Muscle layer of colon (tissue), 2 donors: ENCODE measurements around the gene ATP9B.

ENCODE experiments used
- H3K27ac ChIP-seq: one replicate; pipeline ENCODE4 v1.7.0; 2013; ENCODE audit warnings: low read depth, mild to moderate bottlenecking, low read length, moderate library complexity
- H3K27me3 ChIP-seq, 2 donors: one replicate each; pipeline ENCODE4 v1.7.0; 2013; ENCODE audit warnings: low read length in 2 of 2, mild to moderate bottlenecking in 2 of 2; ENCODE audit not compliant: insufficient read depth in 2 of 2, control insufficient read depth in 1 of 2
- H3K36me3 ChIP-seq: one replicate; pipeline ENCODE4 v1.7.0; 2013; ENCODE audit warnings: mild to moderate bottlenecking, low read length; ENCODE audit not compliant: insufficient read depth
- H3K4me1 ChIP-seq: one replicate; pipeline ENCODE4 v1.7.0; 2013; ENCODE audit warnings: mild to moderate bottlenecking, low read length; ENCODE audit not compliant: insufficient read depth
- H3K4me3 ChIP-seq, 2 donors: one replicate each; pipeline ENCODE4 v1.7.0; 2013; ENCODE audit warnings: low read length in 2 of 2, low read depth in 1 of 2, mild to moderate bottlenecking in 1 of 2, moderate library complexity in 1 of 2
- H3K9ac ChIP-seq: one replicate; pipeline ENCODE4 v1.7.0; 2013; ENCODE audit warnings: low read length
- H3K9me3 ChIP-seq: one replicate; pipeline ENCODE4 v1.7.0; 2013; ENCODE audit warnings: mild to moderate bottlenecking, low read length
- donor health status: abdominal sarcoma.
- donor health status: Adenocarcinoma of cecum.

ATP9B gene

DNA sequence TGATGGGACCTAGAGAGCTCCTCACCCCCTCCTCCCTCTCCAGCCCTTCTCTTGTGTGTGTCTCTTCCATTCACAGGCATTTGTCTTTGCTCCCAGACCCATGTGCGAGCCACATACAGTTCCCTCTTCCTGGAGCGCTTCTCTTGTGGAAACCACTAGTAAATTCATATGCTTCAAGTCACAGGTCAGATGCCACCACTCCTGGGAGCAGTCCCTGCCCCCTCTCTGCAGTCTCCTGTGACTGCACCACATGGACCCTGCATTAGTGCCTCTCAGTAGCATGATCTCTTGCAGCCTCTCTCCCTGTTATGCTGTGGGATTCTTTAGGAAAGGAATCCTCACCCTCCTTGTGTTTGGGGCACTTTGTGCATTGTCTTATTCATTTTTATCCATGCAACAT lies 230.1 kb downstream of the ATP9B start:
- H3K9me3 ChIP-seq: no peaks in the 10 kb centered on the region
- H3K9ac ChIP-seq: no peak overlapping the region
- H3K36me3 ChIP-seq: peaks cover 11% of the 10 kb centered on the region
- H3K27ac ChIP-seq: no peak overlapping the region
- no peaks in the 10 kb centered on the region for H3K4me1 ChIP-seq
- H3K4me3 ChIP-seq: no peak overlapping the region
- H3K27me3 ChIP-seq: no peaks in the 10 kb centered on the region

GRCh38 chr18:79299711-79300110 lies 230.5 kb downstream of the ATP9B start:
- Histone ChIP-seq H3K4me3 (no peak overlapping the region), H3K9me3 (no peaks in the 10 kb centered on the region), H3K27me3 (no peaks in the 10 kb centered on the region), H3K9ac (no peak overlapping the region), H3K36me3 (peaks cover 13% of the 10 kb centered on the region), H3K27ac (no peak overlapping the region), H3K4me1 (no peaks in the 10 kb centered on the region)

DNA sequence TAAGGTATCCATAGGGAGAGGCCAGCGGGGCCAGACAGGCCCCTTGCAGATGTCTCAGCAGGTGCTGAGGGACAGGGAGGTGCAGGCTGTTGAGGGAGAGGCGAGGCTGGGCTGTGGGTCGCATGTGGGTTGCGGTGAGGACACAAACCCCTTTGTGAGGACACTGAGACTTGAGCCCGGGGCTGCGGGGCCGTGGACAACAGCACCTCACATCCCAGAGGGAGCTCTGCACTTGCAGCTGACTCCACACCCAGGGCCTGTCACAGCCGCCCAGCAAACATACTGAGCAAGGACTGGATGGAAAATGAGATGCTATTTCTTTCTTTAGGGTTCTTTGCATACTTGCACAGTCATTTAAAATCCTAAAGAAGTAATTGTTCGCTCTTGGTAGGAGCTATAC lies 231.2 kb downstream of the ATP9B start:
- H3K36me3 ChIP-seq: peaks cover 16% of the 10 kb centered on the region
- no peak overlapping the region for H3K27ac ChIP-seq
- H3K9me3 ChIP-seq: no peaks in the 10 kb centered on the region
- no peak overlapping the region for H3K9ac ChIP-seq
- no peaks in the 10 kb centered on the region for H3K27me3 ChIP-seq
- no peaks in the 10 kb centered on the region for H3K4me1 ChIP-seq
- H3K4me3 ChIP-seq: no peak overlapping the region

- H3K4me3 ChIP-seq: no peak overlapping the region
- no peaks in the 10 kb centered on the region for H3K4me1 ChIP-seq
- H3K9ac ChIP-seq: no peak overlapping the region
- H3K36me3 ChIP-seq: peaks cover 26% of the 10 kb centered on the region
- H3K27ac ChIP-seq: no peak overlapping the region
- H3K27me3 ChIP-seq: no peaks in the 10 kb centered on the region
- no peaks in the 10 kb centered on the region for H3K9me3 ChIP-seq
Measured at GRCh38 chr18:79302120-79302519, 232.9 kb downstream of the ATP9B start.

DNA sequence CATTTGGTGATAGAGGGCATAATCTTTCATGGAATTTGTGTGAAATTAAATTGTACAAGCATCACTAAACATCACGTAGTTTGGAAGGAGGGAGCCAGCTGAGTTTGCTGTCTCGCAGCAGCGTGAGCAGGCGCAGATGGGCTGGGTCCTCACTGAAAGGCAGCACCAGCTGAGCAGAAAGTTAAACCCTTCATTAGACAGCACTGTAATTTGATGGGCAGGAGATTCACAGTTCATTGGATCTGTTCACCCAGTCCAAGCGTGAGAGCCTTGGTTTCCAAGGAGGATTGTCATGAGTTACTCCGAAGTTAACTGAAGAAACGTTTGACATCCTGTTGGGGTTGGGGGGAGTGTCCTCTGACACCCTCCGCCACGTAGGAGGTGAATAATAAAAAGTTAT lies 236.7 kb downstream of the ATP9B start:
- Histone ChIP-seq H3K27me3 (no peaks in the 10 kb centered on the region), H3K27ac (no peak overlapping the region), H3K4me3 (no peak overlapping the region), H3K4me1 (no peaks in the 10 kb centered on the region), H3K9ac (no peak overlapping the region), H3K9me3 (no peaks in the 10 kb centered on the region), H3K36me3 (peaks cover 24% of the 10 kb centered on the region)

GRCh38 chr18:79309614-79310358 lies 240.6 kb downstream of the ATP9B start:
- Histone ChIP-seq H3K4me1 (no peaks in the 10 kb centered on the region), H3K27ac (no peak overlapping the region), H3K9ac (no peak overlapping the region), H3K27me3 (no peaks in the 10 kb centered on the region), H3K4me3 (no peak overlapping the region), H3K9me3 (no peaks in the 10 kb centered on the region), H3K36me3 (peaks cover 23% of the 10 kb centered on the region)

- Histone ChIP-seq H3K4me3 (no peak overlapping the region), H3K27me3 (no peaks in the 10 kb centered on the region), H3K27ac (no peak overlapping the region), H3K9me3 (no peaks in the 10 kb centered on the region), H3K36me3 (peaks cover 5% of the 10 kb centered on the region), H3K9ac (no peak overlapping the region), H3K4me1 (no peaks in the 10 kb centered on the region)
Measured at GRCh38 chr18:79314838-79315388, 245.7 kb downstream of the ATP9B start.

DNA sequence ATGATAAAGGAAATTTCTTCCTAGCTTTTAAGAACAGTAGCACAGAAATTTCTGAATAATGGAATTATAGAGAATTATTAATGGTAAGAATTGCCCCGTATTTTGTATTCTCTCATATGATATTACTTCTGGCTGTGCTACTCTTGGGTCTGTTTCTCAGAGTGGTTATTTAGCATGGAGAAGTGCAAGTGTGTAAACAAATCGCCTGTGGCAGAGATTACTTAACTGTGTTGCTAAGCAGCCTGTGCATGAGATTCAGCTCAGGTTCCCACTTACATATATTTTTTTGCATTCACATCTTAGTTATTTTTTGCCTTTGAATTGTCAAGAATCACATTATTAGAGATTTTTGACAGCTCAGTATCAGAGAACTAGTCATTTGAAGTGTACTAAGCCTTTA lies 246.4 kb downstream of the ATP9B start:
- Histone ChIP-seq H3K27ac (no peak overlapping the region), H3K36me3 (peaks cover 5% of the 10 kb centered on the region), H3K9ac (no peak overlapping the region), H3K4me1 (no peaks in the 10 kb centered on the region), H3K4me3 (no peak overlapping the region), H3K27me3 (no peaks in the 10 kb centered on the region), H3K9me3 (no peaks in the 10 kb centered on the region)

DNA sequence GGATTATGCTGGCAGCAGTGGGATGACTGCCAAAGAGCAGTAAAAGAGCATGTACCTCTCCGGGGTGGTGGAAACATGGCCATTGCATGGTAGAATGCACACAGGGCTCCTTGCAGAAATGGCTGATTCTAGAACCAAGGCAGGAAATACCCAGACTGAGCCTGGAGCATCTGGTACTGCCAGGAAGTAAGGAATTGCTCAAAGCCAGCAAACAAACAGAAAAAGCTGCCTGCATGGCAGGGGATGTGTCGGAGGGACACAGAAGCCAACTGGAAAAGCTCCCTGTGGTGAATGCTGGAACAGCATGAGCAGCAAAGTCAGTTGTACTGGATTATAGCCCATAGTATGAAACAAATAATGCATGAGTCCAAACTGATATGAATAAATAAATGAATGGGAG lies 248.5 kb downstream of the ATP9B start:
- H3K27me3 ChIP-seq: no peaks in the 10 kb centered on the region
- H3K9ac ChIP-seq: no peak overlapping the region
- H3K9me3 ChIP-seq: no peaks in the 10 kb centered on the region

GRCh38 chr18:79318142-79318673 lies 249.0 kb downstream of the ATP9B start:
- H3K27ac ChIP-seq: no peak overlapping the region
- no peak overlapping the region for H3K4me3 ChIP-seq
- H3K9ac ChIP-seq: no peak overlapping the region
- H3K36me3 ChIP-seq: no peaks in the 10 kb centered on the region
- no peaks in the 10 kb centered on the region for H3K27me3 ChIP-seq
- H3K4me1 ChIP-seq: no peaks in the 10 kb centered on the region
- H3K9me3 ChIP-seq: no peaks in the 10 kb centered on the region

More for the DNA sequence above, 248.5 kb downstream of the ATP9B start:
- Histone ChIP-seq H3K4me3 (no peak overlapping the region), H3K27ac (no peak overlapping the region), H3K4me1 (no peaks in the 10 kb centered on the region), H3K36me3 (no peaks in the 10 kb centered on the region)

- no peak overlapping the region for H3K9ac ChIP-seq
- no peaks in the 10 kb centered on the region for H3K9me3 ChIP-seq
- no peaks in the 10 kb centered on the region for H3K27me3 ChIP-seq
- H3K4me1 ChIP-seq: no peaks in the 10 kb centered on the region
- H3K36me3 ChIP-seq: peaks cover 1% of the 10 kb centered on the region
- H3K27ac ChIP-seq: no peak overlapping the region
- H3K4me3 ChIP-seq: no peak overlapping the region
Measured at GRCh38 chr18:79320216-79320850, 251.1 kb downstream of the ATP9B start.
